Astrocyte (in vitro differentiated cells and primary cell): ENCODE data around the gene SAMD14. TPM values are rescaled to one million over a fixed set of nuclear protein-coding genes. Genes with fewer than 3 reads are reported as not detected.
A peak's percentile ranks its signal among the peaks of the same experiment; 100 is the strongest.

ENCODE experiments used
- DNase-seq: peaks from one replicate; pipeline ENCODE4 v3.0.0-alpha.2; 2010; ENCODE audit warnings: low read depth
- FAIRE-seq: peaks from 2 replicates; lab custom pipeline; 2011; peaks lifted over from hg19 to GRCh38; lab: Jason Lieb, UNC
- H2AFZ ChIP-seq: 2 replicates; pipeline ENCODE4 v1.6.0; 2012; ENCODE audit warnings: low read depth, low read length, inconsistent platforms
- H3K27ac ChIP-seq: 2 replicates; pipeline ENCODE4 v1.5.1; 2011; ENCODE audit warnings: low read depth, low read length, inconsistent platforms
- H3K27me3 ChIP-seq: 2 replicates; pipeline ENCODE4 v1.6.0; 2011; ENCODE audit warnings: low read length, inconsistent platforms; ENCODE audit not compliant: insufficient read depth
- H3K36me3 ChIP-seq: 2 replicates; pipeline ENCODE4 v1.5.1; 2011; ENCODE audit warnings: low read length, inconsistent platforms; ENCODE audit not compliant: insufficient read depth
- H3K4me1 ChIP-seq: 2 replicates; pipeline ENCODE4 v1.5.1; 2011; ENCODE audit warnings: low read length, inconsistent platforms; ENCODE audit not compliant: insufficient read depth
- H3K4me2 ChIP-seq: 2 replicates; pipeline ENCODE4 v1.6.0; 2012; ENCODE audit warnings: low read length, inconsistent platforms
- H3K4me3 ChIP-seq: 2 replicates; pipeline ENCODE4 v1.5.1; 2011; ENCODE audit warnings: low read depth, mild to moderate bottlenecking, low read length, inconsistent platforms; ENCODE audit not compliant: insufficient read depth
- H3K79me2 ChIP-seq: 2 replicates; pipeline ENCODE4 v1.6.0; 2012; ENCODE audit warnings: mild to moderate bottlenecking, low read length, inconsistent platforms; ENCODE audit not compliant: insufficient read depth
- H3K9ac ChIP-seq: 2 replicates; pipeline ENCODE4 v1.6.0; 2012; ENCODE audit warnings: mild to moderate bottlenecking, low read length, inconsistent platforms
- H3K9me3 ChIP-seq: 2 replicates; pipeline ENCODE4 v1.5.1; 2012; ENCODE audit warnings: low read depth, mild to moderate bottlenecking, low read length, inconsistent platforms; ENCODE audit not compliant: insufficient read depth
- H4K20me1 ChIP-seq: 2 replicates; pipeline ENCODE4 v1.6.0; 2012; ENCODE audit warnings: low read length, inconsistent platforms; ENCODE audit not compliant: insufficient read depth
- H3K27ac Mint-ChIP-seq: one replicate; pipeline ENCODE4 v1.8.0; 2021; ENCODE audit warnings: mild to moderate bottlenecking, mixed read lengths; ENCODE audit not compliant: unreplicated experiment
- H3K27me3 Mint-ChIP-seq: one replicate; pipeline ENCODE4 v1.8.0; 2021; ENCODE audit warnings: low read depth, mixed read lengths; ENCODE audit not compliant: unreplicated experiment
- H3K36me3 Mint-ChIP-seq: one replicate; pipeline ENCODE4 v1.8.0; 2021; ENCODE audit warnings: low read depth, mixed read lengths; ENCODE audit not compliant: unreplicated experiment
- H3K4me1 Mint-ChIP-seq: one replicate; pipeline ENCODE4 v1.8.0; 2021; ENCODE audit warnings: low read depth, mixed read lengths; ENCODE audit not compliant: unreplicated experiment
- H3K4me3 Mint-ChIP-seq: one replicate; pipeline ENCODE4 v1.8.0; 2021; ENCODE audit warnings: mild to moderate bottlenecking, moderate library complexity, mixed read lengths; ENCODE audit not compliant: unreplicated experiment
- H3K9me3 Mint-ChIP-seq: one replicate; pipeline ENCODE4 v1.8.0; 2021; ENCODE audit warnings: mild to moderate bottlenecking, mixed read lengths; ENCODE audit not compliant: unreplicated experiment
- EZH2 ChIP-seq: IDR thresholded peaks from 2 replicates; pipeline ENCODE4 v1.6.1; 2012; ENCODE audit warnings: mild to moderate bottlenecking, low read length, inconsistent platforms; ENCODE audit not compliant: insufficient read depth
- total RNA-seq: library from RNA; stranded (reverse); gene quantifications from 2 replicates; pipeline ENCODE4 v1.2.1, GENCODE V29; 2021
- TF ChIP-seq, protein P1 (sequence below): IDR thresholded peaks from 2 replicates; pipeline ENCODE4 v1.5.1; 2011; ENCODE audit warnings: low read depth, mild to moderate bottlenecking, inconsistent platforms, low read length, moderate library complexity; ENCODE audit not compliant: insufficient read depth

The SAMD14 gene
- total RNA-seq, 1 donor from 2014 or later: 10.8 TPM

GRCh38 chr17:50067996-50068395 is 62.0 kb downstream of the SAMD14 start:
- Mint-ChIP-seq H3K27me3 (no peaks in the 10 kb centered on the region), H3K4me3 (no peak overlapping the region), H3K36me3 (peaks cover 30% of the 10 kb centered on the region), H3K9me3 (peaks cover 2% of the 10 kb centered on the region), H3K27ac (no peak overlapping the region), H3K4me1 (peaks cover 46% of the 10 kb centered on the region)
- Histone ChIP-seq H3K36me3 (peaks cover 45% of the 10 kb centered on the region), H3K4me3 (no peak overlapping the region), H3K4me1 (peaks cover 38% of the 10 kb centered on the region), H3K79me2 (peaks cover 86% of the 10 kb centered on the region), H2AFZ (no peak overlapping the region), H3K4me2 (no peak overlapping the region), H3K9me3 (no peaks in the 10 kb centered on the region), H3K27ac (no peak overlapping the region), H4K20me1 (peaks cover 31% of the 10 kb centered on the region), H3K27me3 (no peaks in the 10 kb centered on the region), H3K9ac (no peak overlapping the region)
- DNase-seq (no peak), FAIRE-seq (no peak)
- TF ChIP-seq EZH2: no peak
- TF ChIP-seq, protein P1, sequence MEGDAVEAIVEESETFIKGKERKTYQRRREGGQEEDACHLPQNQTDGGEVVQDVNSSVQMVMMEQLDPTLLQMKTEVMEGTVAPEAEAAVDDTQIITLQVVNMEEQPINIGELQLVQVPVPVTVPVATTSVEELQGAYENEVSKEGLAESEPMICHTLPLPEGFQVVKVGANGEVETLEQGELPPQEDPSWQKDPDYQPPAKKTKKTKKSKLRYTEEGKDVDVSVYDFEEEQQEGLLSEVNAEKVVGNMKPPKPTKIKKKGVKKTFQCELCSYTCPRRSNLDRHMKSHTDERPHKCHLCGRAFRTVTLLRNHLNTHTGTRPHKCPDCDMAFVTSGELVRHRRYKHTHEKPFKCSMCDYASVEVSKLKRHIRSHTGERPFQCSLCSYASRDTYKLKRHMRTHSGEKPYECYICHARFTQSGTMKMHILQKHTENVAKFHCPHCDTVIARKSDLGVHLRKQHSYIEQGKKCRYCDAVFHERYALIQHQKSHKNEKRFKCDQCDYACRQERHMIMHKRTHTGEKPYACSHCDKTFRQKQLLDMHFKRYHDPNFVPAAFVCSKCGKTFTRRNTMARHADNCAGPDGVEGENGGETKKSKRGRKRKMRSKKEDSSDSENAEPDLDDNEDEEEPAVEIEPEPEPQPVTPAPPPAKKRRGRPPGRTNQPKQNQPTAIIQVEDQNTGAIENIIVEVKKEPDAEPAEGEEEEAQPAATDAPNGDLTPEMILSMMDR: no peak

DNA sequence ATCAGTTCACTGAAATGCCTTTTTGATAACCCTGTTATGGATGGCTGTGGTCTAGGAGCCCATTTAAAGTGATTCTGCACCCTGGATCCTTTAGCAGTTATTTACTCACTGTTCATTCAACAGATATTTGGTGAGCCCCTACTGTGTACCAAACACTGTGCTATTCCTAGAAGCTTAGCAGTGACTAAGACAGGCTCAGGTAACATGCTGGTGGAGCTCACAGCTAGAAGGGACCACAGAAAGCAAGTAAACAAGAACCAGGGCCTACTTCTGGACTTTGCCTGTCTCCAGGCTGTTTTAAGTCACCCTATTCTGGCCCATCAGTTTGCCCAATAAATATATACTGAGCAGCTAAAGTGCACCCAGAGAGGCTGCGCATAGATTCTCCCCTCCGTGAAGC is 63.0 kb downstream of the SAMD14 start:
- H3K27ac ChIP-seq: peak overlapping the region; percentile 13
- peaks cover 2% of the 10 kb centered on the region for H3K9me3 Mint-ChIP-seq
- no peak for FAIRE-seq

DNA sequence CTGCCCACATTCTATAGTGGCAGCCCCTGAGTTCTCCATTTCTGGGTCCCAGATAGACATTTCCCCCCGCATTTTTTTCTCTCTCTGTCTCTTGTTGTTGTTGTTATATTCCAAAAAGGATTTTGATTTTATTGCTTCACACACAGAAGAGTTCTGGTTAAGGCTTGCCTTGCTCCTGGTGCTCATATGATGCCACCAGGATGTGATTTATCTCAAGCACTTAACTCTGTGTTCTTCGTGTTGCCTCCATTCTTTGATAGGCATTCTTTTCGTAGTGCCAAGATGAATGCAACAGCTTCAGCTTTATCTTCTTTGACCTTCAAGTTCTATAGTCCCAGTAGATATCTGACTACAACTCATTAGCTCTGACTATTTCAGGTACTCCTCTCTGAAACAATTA is 64.9 kb downstream of the SAMD14 start:
- Mint-ChIP-seq H3K27me3 (no peaks in the 10 kb centered on the region), H3K4me1 (peaks cover 54% of the 10 kb centered on the region), H3K36me3 (peaks cover 21% of the 10 kb centered on the region), H3K9me3 (no peaks in the 10 kb centered on the region), H3K27ac (peak overlapping the region; percentile 91), H3K4me3 (peak overlapping the region; percentile 16)
- H3K9me3 ChIP-seq: no peaks in the 10 kb centered on the region
- peaks cover 16% of the 10 kb centered on the region for H4K20me1 ChIP-seq
- peak overlapping the region; percentile 96 for H3K27ac ChIP-seq
- H3K4me2 ChIP-seq: peak overlapping the region; percentile 74
- no peaks in the 10 kb centered on the region for H3K27me3 ChIP-seq
- peaks cover 27% of the 10 kb centered on the region for H3K36me3 ChIP-seq
- H3K4me1 ChIP-seq: peaks cover 67% of the 10 kb centered on the region
- FAIRE-seq (peak; percentile 88), DNase-seq (no peak)
- peak overlapping the region; percentile 86 for H3K9ac ChIP-seq
- peaks cover 91% of the 10 kb centered on the region for H3K79me2 ChIP-seq
- H3K4me3 ChIP-seq: no peak overlapping the region
- no peak overlapping the region for H2AFZ ChIP-seq
- no peak for TF ChIP-seq EZH2
- TF ChIP-seq, protein P1: no peak

More for the DNA sequence above, 63.0 kb downstream of the SAMD14 start:
- DNase-seq: no peak
- Histone ChIP-seq H3K27me3 (no peaks in the 10 kb centered on the region), H2AFZ (no peak overlapping the region), H3K9me3 (no peaks in the 10 kb centered on the region), H4K20me1 (peaks cover 23% of the 10 kb centered on the region), H3K4me1 (peaks cover 48% of the 10 kb centered on the region), H3K79me2 (peaks cover 89% of the 10 kb centered on the region), H3K9ac (peak overlapping the region; percentile 38), H3K36me3 (peaks cover 41% of the 10 kb centered on the region), H3K4me3 (no peak overlapping the region), H3K4me2 (no peak overlapping the region)
- no peak for TF ChIP-seq EZH2
- TF ChIP-seq, protein P1: no peak
- Mint-ChIP-seq H3K27ac (peak overlapping the region; percentile 85), H3K4me3 (no peak overlapping the region), H3K27me3 (no peaks in the 10 kb centered on the region), H3K4me1 (peaks cover 43% of the 10 kb centered on the region), H3K36me3 (peaks cover 27% of the 10 kb centered on the region)
